NCI-H1048 (cell line): ENCODE measurements around the gene CSMD2.

Experiments used
- DNase-seq: peaks from one replicate; lab custom pipeline; 2025; lab: John Stamatoyannopoulos, UW

The CSMD2 gene

GRCh38 chr1:33743221-33743998 lies 421.6 kb downstream of the CSMD2 start:
- DNase-seq = no peak

- no peak for DNase-seq
Observed at GRCh38 chr1:33742663-33743062, 422.4 kb downstream of the CSMD2 start.

- no peak for DNase-seq
Observed at GRCh38 chr1:33741749-33742148, 423.3 kb downstream of the CSMD2 start.

DNA sequence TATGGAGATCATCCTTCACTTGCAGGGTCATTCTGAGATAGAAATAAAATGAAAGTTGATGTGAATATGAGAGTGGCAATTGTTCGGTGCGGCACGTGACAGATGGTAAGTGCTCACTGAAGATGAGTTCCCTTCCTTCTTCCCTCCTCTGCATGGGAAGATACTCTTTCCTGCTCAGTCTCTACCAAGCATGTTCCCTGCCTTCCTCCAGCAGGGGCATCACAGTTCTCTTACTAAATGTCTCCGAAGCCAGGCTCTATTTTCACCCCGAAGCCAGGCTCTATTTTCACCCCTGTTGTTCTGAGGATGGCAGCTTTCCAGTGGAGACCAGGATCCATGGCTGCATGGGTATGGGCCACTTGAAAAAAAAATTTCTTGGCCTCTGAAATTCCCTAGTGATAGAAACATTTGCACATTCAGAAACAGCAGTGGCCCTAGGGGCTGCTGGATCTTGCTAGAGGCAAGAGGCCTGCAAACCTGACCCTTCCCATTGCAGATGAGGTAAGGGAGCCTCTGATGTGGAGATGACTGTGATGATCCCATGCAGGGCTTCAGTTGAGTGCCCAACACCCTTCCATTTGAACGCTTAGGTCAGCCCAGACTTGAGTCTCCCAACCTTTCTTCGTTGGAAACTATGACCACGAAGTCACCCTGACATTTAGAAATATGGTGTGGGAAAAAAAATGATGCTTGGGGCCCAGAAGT lies 424.8 kb downstream of the CSMD2 start:
- no peak for DNase-seq

- DNase-seq = no peak
Observed at GRCh38 chr1:33738976-33739375, 426.1 kb downstream of the CSMD2 start.

GRCh38 chr1:33738536-33738935 lies 426.5 kb downstream of the CSMD2 start:
- DNase-seq = no peak

DNA sequence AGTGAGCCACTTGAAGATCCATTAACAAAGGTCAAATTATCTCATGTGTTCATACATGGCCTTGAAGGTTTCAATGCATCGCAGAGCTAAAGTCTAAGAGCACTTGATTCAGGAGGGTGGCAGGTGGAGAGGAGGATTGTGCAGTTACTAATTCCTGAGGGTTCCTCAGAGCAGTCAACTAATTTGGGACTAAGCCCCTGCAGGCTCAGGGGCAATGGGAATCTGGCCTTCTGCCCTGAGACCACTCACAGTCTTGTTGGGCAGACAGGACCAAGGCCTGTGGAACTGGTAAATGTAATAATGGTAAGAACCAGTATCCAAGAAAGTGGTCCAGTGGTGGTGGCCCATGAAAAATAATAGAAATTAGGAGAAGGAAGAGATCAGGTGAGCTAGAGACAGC lies 428.5 kb downstream of the CSMD2 start:
- no peak for DNase-seq

- DNase-seq = no peak
Observed at GRCh38 chr1:33735624-33736023, 429.4 kb downstream of the CSMD2 start.

GRCh38 chr1:33727310-33727709 lies 437.7 kb downstream of the CSMD2 start:
- no peak for DNase-seq

GRCh38 chr1:33726274-33726804 lies 438.7 kb downstream of the CSMD2 start:
- DNase-seq = no peak

DNA sequence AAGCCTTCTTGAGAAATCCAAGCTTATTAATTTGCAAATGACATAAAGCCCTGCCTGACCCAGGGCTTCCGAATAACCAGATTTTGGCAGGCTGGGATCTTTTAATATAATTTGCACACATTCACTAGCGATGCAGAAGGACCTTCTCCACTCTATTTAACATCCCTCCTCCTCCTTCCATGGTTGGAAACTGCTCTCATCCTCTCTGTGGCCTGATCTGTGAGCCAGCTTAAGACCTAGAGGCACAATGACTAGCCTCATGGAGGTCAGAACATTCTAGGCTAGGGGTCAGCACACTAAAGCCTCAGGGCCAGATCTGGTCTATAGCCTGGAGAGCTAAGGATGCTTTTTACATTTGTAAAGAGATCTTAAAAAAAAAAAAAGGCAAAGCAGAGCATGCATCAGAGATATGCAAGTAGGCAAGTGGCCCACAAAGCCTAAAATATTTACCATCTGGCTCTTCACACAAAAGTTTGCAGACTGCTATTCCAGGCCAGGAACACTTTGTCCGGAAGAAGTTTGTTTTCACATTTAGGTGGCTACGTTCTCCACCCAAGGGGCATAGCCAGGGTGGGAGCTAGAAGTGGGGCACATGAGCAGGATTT lies 439.4 kb downstream of the CSMD2 start:
- DNase-seq = no peak

DNA sequence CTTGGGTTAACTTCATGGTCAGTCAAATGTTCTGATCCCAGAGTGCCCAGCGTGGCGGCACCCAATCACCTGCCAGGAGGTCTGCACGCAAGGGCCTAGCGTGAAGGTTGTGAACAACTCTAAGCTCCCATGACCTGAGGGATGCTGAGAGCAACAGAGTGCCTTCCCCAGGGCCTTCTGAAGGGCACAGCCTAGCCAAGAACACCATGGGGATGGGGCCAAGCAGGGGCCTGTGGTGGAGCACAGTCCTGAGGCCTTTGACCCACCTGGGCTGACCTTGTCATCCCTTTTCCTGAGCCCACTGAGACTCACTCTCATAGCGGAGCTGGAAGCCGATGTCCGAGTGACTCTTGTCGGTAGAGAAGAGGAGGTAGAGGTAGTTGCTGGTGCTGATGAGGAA lies 440.0 kb downstream of the CSMD2 start:
- no peak for DNase-seq

DNA sequence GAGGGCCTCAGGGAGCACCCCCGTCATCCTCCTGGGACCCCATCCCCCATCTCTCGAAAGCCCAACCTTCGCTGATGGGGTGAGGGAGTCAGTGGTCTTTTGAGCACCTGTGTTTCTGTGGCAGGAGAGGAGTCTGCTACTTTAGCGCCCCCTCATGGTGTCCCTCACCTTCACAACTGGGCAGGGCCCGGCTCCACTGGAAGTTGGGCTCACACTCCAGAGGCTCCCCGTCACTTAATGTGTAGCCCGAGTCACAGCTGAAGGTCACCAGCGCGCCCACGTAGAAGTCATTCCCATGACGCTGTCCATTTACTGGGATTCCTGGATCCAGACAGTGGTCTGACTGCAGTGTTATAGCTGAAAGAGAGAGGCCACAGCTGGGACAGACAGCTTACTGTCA lies 440.7 kb downstream of the CSMD2 start:
- DNase-seq = no peak

DNA sequence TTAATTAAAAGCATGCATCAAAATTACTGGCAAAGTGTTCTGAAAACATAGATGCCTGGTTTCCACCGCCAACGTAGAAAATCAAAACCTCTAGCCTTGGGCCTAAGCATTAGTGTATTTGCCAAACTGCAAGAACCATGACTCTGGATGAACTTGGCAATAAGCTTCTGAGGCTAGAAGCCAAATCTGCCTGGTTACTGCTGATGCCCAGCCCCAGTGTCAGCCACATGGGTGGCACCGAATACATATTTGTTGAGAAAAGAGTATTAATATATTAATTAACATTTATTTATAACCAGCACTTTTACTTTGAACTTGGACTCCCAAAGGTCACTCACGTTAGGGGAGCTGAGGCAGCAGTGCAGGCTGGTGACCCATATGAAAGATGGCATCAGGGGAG lies 441.8 kb downstream of the CSMD2 start:
- DNase-seq = no peak

- no peak for DNase-seq
Observed at GRCh38 chr1:33721301-33721815, 443.7 kb downstream of the CSMD2 start.

GRCh38 chr1:33719771-33720670 lies 445.0 kb downstream of the CSMD2 start:
- DNase-seq = no peak

DNA sequence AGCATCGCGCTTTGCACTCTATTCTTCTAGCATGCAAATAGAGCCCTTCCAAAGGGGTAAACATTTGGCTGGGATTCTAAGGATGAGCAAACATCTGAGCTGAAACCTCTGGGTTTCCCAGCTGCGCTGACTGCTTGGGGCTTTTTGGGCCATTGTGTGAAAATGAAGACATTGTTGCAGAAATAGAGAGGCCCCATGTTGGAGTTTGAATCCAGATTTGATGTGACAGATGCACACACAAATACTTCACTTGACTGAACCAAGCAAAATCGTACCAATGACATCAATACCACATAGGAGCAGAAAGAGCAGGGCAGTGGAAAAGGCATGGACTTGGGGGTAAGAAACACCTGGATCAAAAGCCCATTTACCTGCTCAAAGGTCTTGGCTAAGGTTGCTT lies 445.7 kb downstream of the CSMD2 start:
- no peak for DNase-seq

DNA sequence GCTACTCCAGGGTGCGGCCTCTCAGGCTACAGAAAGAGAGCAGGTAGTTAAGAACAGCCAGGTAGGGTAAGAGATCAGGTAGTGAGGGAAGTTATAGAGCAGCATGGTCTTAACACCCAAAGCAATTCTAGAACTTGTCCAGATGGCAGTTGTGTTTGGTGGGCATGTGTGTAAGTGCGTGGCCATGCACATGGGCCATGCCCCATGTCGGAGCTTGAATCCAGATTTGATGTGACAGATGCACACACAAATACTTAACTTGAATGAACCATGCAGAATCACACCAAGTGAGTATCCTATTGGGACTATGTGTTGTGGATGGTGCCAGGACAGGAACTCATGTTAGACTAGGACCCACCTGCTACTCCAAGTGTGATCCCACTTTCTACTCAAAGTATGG lies 446.8 kb downstream of the CSMD2 start:
- no peak for DNase-seq

DNA sequence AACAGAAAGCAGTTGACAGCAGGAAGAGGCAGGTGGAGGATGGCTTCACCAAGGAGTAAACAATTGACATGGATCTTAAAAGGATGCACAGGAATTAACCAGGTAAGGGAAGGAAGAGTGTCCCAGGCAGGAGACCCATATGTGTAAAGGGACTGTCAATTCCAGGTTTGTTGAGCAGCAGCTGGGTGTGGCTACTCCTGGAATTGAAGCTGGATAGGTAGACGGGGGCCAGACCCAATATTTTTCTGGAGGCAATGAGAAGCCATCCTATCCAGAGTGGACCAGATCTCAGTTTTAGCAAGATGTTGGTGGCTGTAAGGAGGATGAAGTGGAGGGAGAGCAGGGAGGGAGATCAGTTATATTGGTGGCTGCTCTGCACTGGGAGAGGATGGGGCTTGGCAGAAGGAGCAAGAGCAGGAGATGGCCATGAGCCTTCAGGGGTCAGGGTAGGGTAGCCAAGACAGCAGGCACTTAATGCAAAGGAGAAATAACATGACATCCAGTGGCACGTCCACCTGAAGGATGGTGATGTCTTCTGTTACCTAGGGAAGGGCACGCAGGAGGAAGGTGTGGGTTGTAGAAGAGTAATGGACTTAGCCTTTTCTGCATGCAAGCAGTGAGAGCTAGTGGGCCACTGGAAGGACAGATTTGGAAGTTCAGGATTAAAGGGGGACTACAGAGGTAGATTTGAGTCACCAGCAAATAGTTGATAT lies 447.9 kb downstream of the CSMD2 start:
- no peak for DNase-seq

- no peak for DNase-seq
Observed at GRCh38 chr1:33715195-33715811, 449.7 kb downstream of the CSMD2 start.

DNA sequence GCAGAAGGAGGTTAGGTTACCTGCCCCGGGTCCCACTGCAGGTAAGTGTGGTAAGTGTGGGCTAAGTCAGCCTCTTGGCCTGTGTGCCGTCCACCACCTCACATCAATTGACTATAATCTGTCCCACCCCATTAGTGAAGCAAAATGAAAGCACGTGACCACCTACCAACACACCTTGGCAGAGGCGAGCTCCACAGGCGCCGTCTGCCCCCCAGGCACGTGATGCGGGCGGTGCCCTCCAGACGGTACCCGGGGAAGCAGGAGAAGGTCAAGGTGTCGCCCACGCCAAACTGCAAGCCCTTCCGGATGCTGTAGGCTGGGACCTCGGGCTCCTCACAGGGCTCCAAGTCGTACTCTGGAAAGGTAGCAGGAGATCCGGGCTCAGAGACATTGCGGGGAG lies 450.6 kb downstream of the CSMD2 start:
- no peak for DNase-seq
